PC-9 (cell line): ENCODE data around the gene URB1. TPM values are rescaled to one million over a fixed set of nuclear protein-coding genes. Genes with fewer than 3 reads are reported as not detected.

Source experiments
- BruUV-seq: library from RNA; stranded (reverse); fragments of 400-500 nt; replicated peaks from 2 replicates; lab custom pipeline; 2021; lab: Mats Ljungman, UMichigan
- CTCF ChIA-PET: fragments of 300-600 bp; sonication (Branson Sonifier 250); formaldehyde crosslinking; loops from one replicate; lab custom pipeline; 2022; ENCODE audit warnings: antibody characterized with exemption; lab: Charles Lee
- POLR2A ChIA-PET: fragments of 300-600 bp; sonication (Branson Sonifier 250); formaldehyde crosslinking; loops from one replicate; lab custom pipeline; 2022; ENCODE audit warnings: antibody characterized with exemption; ENCODE audit not compliant: unreplicated experiment; lab: Charles Lee
- DNase-seq, 2 experiments: peaks; one replicate each; pipeline versions ENCODE4 v3.0.0 to v3.0.0-alpha.2; 2015 to 2022; ENCODE audit warnings: mixed read lengths in 1 of 2
- H2AFZ ChIP-seq: fragments of 200-600 bp; sonication (generic); 2 replicates; pipeline ENCODE4 v1.8.1; 2017; ENCODE audit warnings: antibody characterized with exemption
- H3F3A ChIP-seq: fragments of 200-600 bp; sonication (generic); 2 replicates; pipeline ENCODE4 v1.8.1; 2017; ENCODE audit warnings: antibody characterized with exemption, mild to moderate bottlenecking, low read depth; ENCODE audit not compliant: insufficient read depth
- H3K27ac ChIP-seq: fragments of 200-600 bp; sonication (generic); 2 replicates; pipeline ENCODE4 v1.6.1; 2016; ENCODE audit warnings: mixed run types
- H3K27me3 ChIP-seq: fragments of 200-600 bp; sonication (generic); 2 replicates; pipeline ENCODE4 v1.6.1; 2016; ENCODE audit warnings: low read depth, mixed run types; ENCODE audit not compliant: insufficient read depth
- H3K36me3 ChIP-seq: fragments of 200-600 bp; sonication (generic); 2 replicates; pipeline ENCODE4 v1.6.1; 2016; ENCODE audit warnings: low read depth, mixed run types
- H3K4me1 ChIP-seq: fragments of 200-600 bp; sonication (generic); replicated peaks from 2 replicates; pipeline ENCODE4 v1.6.1; 2016; ENCODE audit warnings: mixed run types; ENCODE audit not compliant: insufficient read depth
- H3K4me2 ChIP-seq: fragments of 200-600 bp; sonication (generic); 2 replicates; pipeline ENCODE4 v1.6.1; 2017; ENCODE audit warnings: mixed run types
- H3K4me3 ChIP-seq: fragments of 200-600 bp; sonication (generic); 2 replicates; pipeline ENCODE4 v1.6.1; 2016; ENCODE audit warnings: mixed run types
- H3K79me2 ChIP-seq: fragments of 200-600 bp; sonication (generic); 2 replicates; pipeline ENCODE4 v1.6.1; 2017; ENCODE audit warnings: low read depth, mixed run types
- H3K9me2 ChIP-seq: fragments of 200-600 bp; sonication (generic); 2 replicates; pipeline ENCODE4 v1.8.1; 2017; ENCODE audit warnings: mild to moderate bottlenecking; ENCODE audit not compliant: insufficient read depth
- H3K9me3 ChIP-seq: fragments of 200-600 bp; sonication (generic); 2 replicates; pipeline ENCODE4 v1.8.1; 2016; ENCODE audit warnings: low read depth; ENCODE audit not compliant: insufficient read depth
- H4K20me1 ChIP-seq: fragments of 200-600 bp; sonication (generic); 2 replicates; pipeline ENCODE4 v1.8.1; 2017; ENCODE audit not compliant: insufficient read depth
- CTCF ChIP-seq: fragments of 200-600 bp; sonication (generic); conservative IDR thresholded peaks from 2 replicates; pipeline ENCODE4 v1.6.1; 2017; ENCODE audit warnings: mixed run types, antibody characterized with exemption, mild to moderate bottlenecking, moderate library complexity
- EZH2 ChIP-seq: fragments of 200-600 bp; sonication (generic); IDR thresholded peaks from 2 replicates; pipeline ENCODE4 v1.8.0; 2017; ENCODE audit warnings: antibody characterized with exemption, low read depth
- intact Hi-C: fragments of 100-400 bp; cut with micrococcal nuclease; formaldehyde crosslinking; loops from one replicate; pipeline ENCODE4 v1.10.0; 2022; ENCODE audit not compliant: unreplicated experiment
- total RNA-seq: library from RNA; stranded (reverse); gene quantifications from 2 replicates; pipeline ENCODE4 v1.2.3, GENCODE V29; 2021

Gene URB1
- total RNA-seq, 1 experiment from 2014 or later = 11.0 TPM

GRCh38 chr21:32315511-32316281 lies 77.1 kb downstream of the URB1 start:
- Histone ChIP-seq H3K4me2 (no peak overlapping the region), H4K20me1 (no peaks in the 10 kb centered on the region), H3K27me3 (no peaks in the 10 kb centered on the region), H2AFZ (no peak overlapping the region), H3F3A (no peaks in the 10 kb centered on the region), H3K4me3 (no peak overlapping the region), H3K9me2 (no peaks in the 10 kb centered on the region), H3K79me2 (no peaks in the 10 kb centered on the region), H3K36me3 (no peaks in the 10 kb centered on the region), H3K9me3 (no peaks in the 10 kb centered on the region), H3K4me1 (no peaks in the 10 kb centered on the region), H3K27ac (no peak overlapping the region)
- BruUV-seq = no TSS peak
- POLR2A ChIA-PET = no interaction called here
- TF ChIP-seq EZH2 (no peak), CTCF (no peak)
- no peak for DNase-seq
- intact Hi-C loops = no loop called here
- CTCF ChIA-PET = no interaction called here

DNA sequence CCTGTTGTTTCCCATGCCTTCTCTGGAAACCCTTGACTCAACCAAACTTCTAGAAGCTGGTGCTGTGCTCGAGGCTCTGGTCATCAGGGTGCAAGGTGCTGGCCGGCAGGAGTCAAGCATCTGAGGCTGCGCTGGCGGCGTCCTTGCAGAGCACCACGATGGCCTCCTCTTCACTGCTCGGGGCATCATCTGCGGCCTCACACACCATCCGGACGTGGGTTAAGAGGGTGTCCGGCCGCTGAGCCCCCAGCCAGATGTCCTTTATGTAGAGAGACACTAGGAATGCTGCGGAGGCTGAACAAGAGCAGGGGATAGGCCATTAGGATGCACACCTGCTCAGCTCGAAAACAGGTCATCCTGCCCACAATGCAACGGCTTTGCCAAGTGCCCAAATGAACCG lies 78.0 kb downstream of the URB1 start:
- TF ChIP-seq EZH2 (no peak), CTCF (no peak)
- Histone ChIP-seq H3F3A (no peaks in the 10 kb centered on the region), H4K20me1 (no peaks in the 10 kb centered on the region), H3K4me2 (no peak overlapping the region), H2AFZ (no peak overlapping the region), H3K9me3 (no peaks in the 10 kb centered on the region), H3K4me1 (no peaks in the 10 kb centered on the region), H3K36me3 (no peaks in the 10 kb centered on the region), H3K27ac (no peak overlapping the region), H3K79me2 (no peaks in the 10 kb centered on the region), H3K9me2 (no peaks in the 10 kb centered on the region), H3K4me3 (no peak overlapping the region), H3K27me3 (no peaks in the 10 kb centered on the region)
- CTCF ChIA-PET = no interaction called here
- no peak for DNase-seq
- intact Hi-C loops = no loop called here
- POLR2A ChIA-PET = no interaction called here
- no TSS peak for BruUV-seq

- H3K27me3 ChIP-seq = no peaks in the 10 kb centered on the region
- BruUV-seq = no TSS peak
- no peak overlapping the region for H3K4me3 ChIP-seq
- ChIA-PET POLR2A (no interaction called here), CTCF (no interaction called here)
- no peak for DNase-seq
- H3K27ac ChIP-seq = no peak overlapping the region
- no peak for TF ChIP-seq EZH2
- no peak for TF ChIP-seq CTCF
- no peaks in the 10 kb centered on the region for H3K9me2 ChIP-seq
- H3K4me2 ChIP-seq = no peak overlapping the region
- H4K20me1 ChIP-seq = no peaks in the 10 kb centered on the region
- no peaks in the 10 kb centered on the region for H3K36me3 ChIP-seq
- H3K9me3 ChIP-seq = no peaks in the 10 kb centered on the region
- no peak overlapping the region for H2AFZ ChIP-seq
- no peaks in the 10 kb centered on the region for H3K79me2 ChIP-seq
- intact Hi-C loops = no loop called here
- no peaks in the 10 kb centered on the region for H3K4me1 ChIP-seq
- H3F3A ChIP-seq = no peaks in the 10 kb centered on the region
These were observed 79.8 kb downstream of the URB1 start for GRCh38 chr21:32312976-32313375.
